C4-2B (cell line): ENCODE data around the gene ME3.

Experiments used
- CTCF ChIP-seq: fragments of 450-650 bp; conservative IDR thresholded peaks from 2 replicates; pipeline ENCODE4 v1.5.1; 2017; ENCODE audit warnings: mild to moderate bottlenecking
- ZFX ChIP-seq: fragments of 450-650 bp; IDR thresholded peaks from 2 replicates; pipeline ENCODE4 v1.6.1; 2017

GRCh38 chr11:86548271-86548917, 124.0 kb downstream of the ME3 start:
- TF ChIP-seq CTCF (no peak), ZFX (no peak)
